ENCODE results near the gene IGFBP1. TPM values are rescaled to one million over a fixed set of nuclear protein-coding genes. Genes with fewer than 3 reads are reported as not detected.

Gene IGFBP1
- total and polyA plus RNA-seq, 2 experiments from 2014 or later = 0.50 to 1.3 TPM

- H3K9me3 ChIP-seq (ENCODE audit: low read depth) = no peaks in the 10 kb centered on the region
- H3K27me3 ChIP-seq (replicated peaks; ENCODE audit: insufficient read depth) = no peaks in the 10 kb centered on the region
- WGBS, 2 experiments (ENCODE audit: low coverage in 1 of 2, low lambda C conversion rate in 2 of 2, missing lambda C conversion rate in 2 of 2) = 62 to 70% methylated on average over 4 of the region's 4 CpGs
- no peak overlapping the region for H3K4me2 ChIP-seq (ENCODE audit: unreplicated experiment)
- H4K20me1 ChIP-seq (ENCODE audit: insufficient read depth) = no peaks in the 10 kb centered on the region
- no peak overlapping the region for H3K4me3 ChIP-seq
- H3K9me2 ChIP-seq (ENCODE audit: insufficient read depth) = no peaks in the 10 kb centered on the region
- no peak overlapping the region for H2AFZ ChIP-seq
- H3K9ac ChIP-seq = no peak overlapping the region
- TF ChIP-seq EZH2phosphoT487 (IDR thresholded peaks at IDR 0.05; ENCODE audit: insufficient read depth, low read depth) (no peak), EZH2 (IDR thresholded peaks at IDR 0.05; ENCODE audit: insufficient read depth, poor library complexity, severe bottlenecking) (no peak)
- H3F3A ChIP-seq (ENCODE audit: insufficient read depth) = peaks cover 15% of the 10 kb centered on the region; the same call in 1 of the 2 replicates
- H3K4me1 ChIP-seq (ENCODE audit: insufficient read depth) = peaks cover 14% of the 10 kb centered on the region
- in situ Hi-C loops (cut with MboI) = loop anchor here (25.0 kb wide), 1 partner anchor 1918 kb away; no protein-coding TSS in a partner anchor
- H3K27ac ChIP-seq = no peak overlapping the region
- H3K36me3 ChIP-seq (ENCODE audit: low read depth) = no peaks in the 10 kb centered on the region
- DNase-seq = no peak
- H3K79me2 ChIP-seq (ENCODE audit: insufficient read depth) = no peaks in the 10 kb centered on the region
Measured at GRCh38 chr7:45893996-45894664, 5.8 kb downstream of the IGFBP1 start.

- Histone ChIP-seq H3K9ac (no peak overlapping the region), H3K9me3 (ENCODE audit: low read depth) (no peaks in the 10 kb centered on the region), H4K20me1 (ENCODE audit: insufficient read depth) (no peaks in the 10 kb centered on the region), H3K4me3 (no peak overlapping the region), H3K4me2 (ENCODE audit: unreplicated experiment) (no peak overlapping the region), H3K9me2 (ENCODE audit: insufficient read depth) (no peaks in the 10 kb centered on the region), H3K4me1 (ENCODE audit: insufficient read depth) (peaks cover 14% of the 10 kb centered on the region), H3K36me3 (ENCODE audit: low read depth) (no peaks in the 10 kb centered on the region), H2AFZ (no peak overlapping the region), H3F3A (ENCODE audit: insufficient read depth) (peaks cover 10% of the 10 kb centered on the region; the same call in 1 of the 2 replicates), H3K27me3 (replicated peaks; ENCODE audit: insufficient read depth) (no peaks in the 10 kb centered on the region; the same call in 1 of the 2 replicates), H3K27ac (no peak overlapping the region), H3K79me2 (ENCODE audit: insufficient read depth) (no peaks in the 10 kb centered on the region)
- TF ChIP-seq EZH2 (IDR thresholded peaks at IDR 0.05; ENCODE audit: insufficient read depth, poor library complexity, severe bottlenecking) = no peak
- TF ChIP-seq EZH2phosphoT487 (IDR thresholded peaks at IDR 0.05; ENCODE audit: insufficient read depth, low read depth) = no peak
- in situ Hi-C loops (cut with MboI) = loop anchor here (25.0 kb wide), 1 partner anchor 1918 kb away; no protein-coding TSS in a partner anchor
- no peak for DNase-seq
Measured at GRCh38 chr7:45894665-45895062, 6.4 kb downstream of the IGFBP1 start.

- no peaks in the 10 kb centered on the region for H3K36me3 ChIP-seq (ENCODE audit: low read depth)
- peak overlapping the region; percentile 9 for H3K4me2 ChIP-seq (ENCODE audit: unreplicated experiment)
- H3K9me2 ChIP-seq (ENCODE audit: insufficient read depth) = no peaks in the 10 kb centered on the region
- H3F3A ChIP-seq (ENCODE audit: insufficient read depth) = peaks cover 7% of the 10 kb centered on the region; the same call in 1 of the 2 replicates
- H3K27me3 ChIP-seq (replicated peaks; ENCODE audit: insufficient read depth) = no peaks in the 10 kb centered on the region; the same call in 1 of the 2 replicates
- DNase-seq = peak; percentile 82
- H3K4me1 ChIP-seq (ENCODE audit: insufficient read depth) = peaks cover 14% of the 10 kb centered on the region
- WGBS, 2 experiments (ENCODE audit: low coverage in 1 of 2, low lambda C conversion rate in 2 of 2, missing lambda C conversion rate in 2 of 2) = 57 to 84% methylated on average over 1 of the region's 1 CpG
- H3K4me3 ChIP-seq = no peak overlapping the region
- H3K27ac ChIP-seq = no peak overlapping the region
- no peak overlapping the region for H3K9ac ChIP-seq
- no peak for TF ChIP-seq EZH2phosphoT487 (IDR thresholded peaks at IDR 0.05; ENCODE audit: insufficient read depth, low read depth)
- TF ChIP-seq EZH2 (IDR thresholded peaks at IDR 0.05; ENCODE audit: insufficient read depth, poor library complexity, severe bottlenecking) = no peak
- no peaks in the 10 kb centered on the region for H3K9me3 ChIP-seq (ENCODE audit: low read depth)
- H3K79me2 ChIP-seq (ENCODE audit: insufficient read depth) = no peaks in the 10 kb centered on the region
- in situ Hi-C loops (cut with MboI) = loop anchor here (25.0 kb wide), 1 partner anchor 1915 kb away; no protein-coding TSS in a partner anchor
- no peak overlapping the region for H2AFZ ChIP-seq
- no peaks in the 10 kb centered on the region for H4K20me1 ChIP-seq (ENCODE audit: insufficient read depth)
Measured at GRCh38 chr7:45897042-45897690, 8.9 kb downstream of the IGFBP1 start.

GRCh38 chr7:45898222-45898621 is 9.9 kb downstream of the IGFBP1 start:
- Histone ChIP-seq H2AFZ (no peak overlapping the region), H3K9me2 (ENCODE audit: insufficient read depth) (no peaks in the 10 kb centered on the region), H3K79me2 (ENCODE audit: insufficient read depth) (no peaks in the 10 kb centered on the region), H3K9me3 (ENCODE audit: low read depth) (no peaks in the 10 kb centered on the region), H3K4me3 (no peak overlapping the region), H3K27ac (no peak overlapping the region), H3K36me3 (ENCODE audit: low read depth) (no peaks in the 10 kb centered on the region), H3K4me2 (ENCODE audit: unreplicated experiment) (peak overlapping the region; percentile 35), H3K9ac (no peak overlapping the region), H4K20me1 (ENCODE audit: insufficient read depth) (no peaks in the 10 kb centered on the region), H3K27me3 (replicated peaks; ENCODE audit: insufficient read depth) (no peaks in the 10 kb centered on the region; the same call in 1 of the 2 replicates), H3K4me1 (ENCODE audit: insufficient read depth) (peaks cover 14% of the 10 kb centered on the region), H3F3A (ENCODE audit: insufficient read depth) (peaks cover 7% of the 10 kb centered on the region; the same call in 1 of the 2 replicates)
- 39 to 56% methylated on average over 2 of the region's 2 CpGs for WGBS, 2 experiments (ENCODE audit: low coverage in 1 of 2, low lambda C conversion rate in 2 of 2, missing lambda C conversion rate in 2 of 2)
- DNase-seq = peak; percentile 54
- no peak for TF ChIP-seq EZH2 (IDR thresholded peaks at IDR 0.05; ENCODE audit: insufficient read depth, poor library complexity, severe bottlenecking)
- no peak for TF ChIP-seq EZH2phosphoT487 (IDR thresholded peaks at IDR 0.05; ENCODE audit: insufficient read depth, low read depth)
- in situ Hi-C loops (cut with MboI) = loop anchor here (25.0 kb wide), 1 partner anchor 1914 kb away; no protein-coding TSS in a partner anchor

All from GM23248 (cell line).